ENCODE measurements around the gene MAB21L1. TPM values are rescaled to one million over a fixed set of nuclear protein-coding genes. Genes with fewer than 3 reads are reported as not detected.

The MAB21L1 gene
- total RNA-seq, 1 donor from 2014 or later: not detected

DNA sequence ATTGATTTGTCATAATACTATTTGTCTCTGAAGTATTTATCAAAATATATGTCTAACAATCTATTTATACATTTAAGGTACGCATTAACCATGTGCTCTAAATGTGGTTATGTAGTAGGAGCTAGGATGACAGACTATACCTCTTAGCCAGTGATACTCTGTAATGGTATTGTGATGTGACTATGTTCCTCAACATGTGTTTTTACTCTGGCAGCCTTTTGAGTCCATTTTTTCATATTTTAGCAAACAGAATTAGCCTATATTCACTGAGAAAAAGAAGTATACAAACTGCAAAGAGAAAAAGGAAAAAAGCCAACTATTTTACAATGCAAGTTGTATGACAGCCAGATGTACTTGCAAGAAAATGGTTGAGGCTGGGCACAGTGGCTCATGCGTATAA is 26.7 kb downstream of the MAB21L1 start:
- no peaks in the 10 kb centered on the region for H3K4me1 Mint-ChIP-seq
- no peaks in the 10 kb centered on the region for H3K27me3 Mint-ChIP-seq
- H3K27ac Mint-ChIP-seq: no peak overlapping the region
- H3K4me3 Mint-ChIP-seq: no peak overlapping the region
- intact Hi-C loops (cut with micrococcal nuclease): no loop called here
- DNase-seq: no peak
- no peaks in the 10 kb centered on the region for H3K9me3 Mint-ChIP-seq
- H3K36me3 Mint-ChIP-seq (ENCODE audit: low read depth): no peaks in the 10 kb centered on the region

- H3K9me3 Mint-ChIP-seq: no peaks in the 10 kb centered on the region
- DNase-seq: no peak
- intact Hi-C loops (cut with micrococcal nuclease): no loop called here
- no peak overlapping the region for H3K4me3 Mint-ChIP-seq
- no peak overlapping the region for H3K27ac Mint-ChIP-seq
- H3K4me1 Mint-ChIP-seq: no peaks in the 10 kb centered on the region
- H3K36me3 Mint-ChIP-seq (ENCODE audit: low read depth): no peaks in the 10 kb centered on the region
- no peaks in the 10 kb centered on the region for H3K27me3 Mint-ChIP-seq
Observed at GRCh38 chr13:35448465-35448864, 28.0 kb downstream of the MAB21L1 start.

All from activated CD4-positive, alpha-beta T cell treated with anti-CD3 and anti-CD28 coated beads, Interleukin-2, amount 10 ng/mL, durations not matched to agents 24 days and 14 days (primary cell).